ENCODE results near the gene POU2F2.

Gene POU2F2

GRCh38 chr19:42098781-42099180 is 33.5 kb downstream of the POU2F2 start:
- DNase-seq = no peak

DNA sequence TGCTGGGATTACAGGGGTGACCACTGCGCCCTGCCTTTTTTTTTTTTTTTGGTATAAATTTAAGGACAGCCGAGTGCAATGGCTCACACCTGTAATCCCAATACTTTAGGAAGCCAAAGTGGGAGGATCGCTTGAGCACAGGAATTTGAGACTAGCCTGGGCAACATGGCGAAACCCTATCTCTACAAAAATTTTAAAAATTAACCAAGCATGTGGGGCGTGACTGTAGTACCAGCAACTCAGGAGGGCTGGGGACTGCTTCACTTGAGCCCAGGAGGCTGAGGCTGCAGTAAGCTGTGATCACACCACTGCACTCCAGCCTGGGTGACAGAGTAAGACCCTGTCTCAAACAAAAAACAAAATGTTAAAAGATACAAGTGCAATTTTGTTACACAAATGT is 34.8 kb downstream of the POU2F2 start:
- no peak for DNase-seq

DNA sequence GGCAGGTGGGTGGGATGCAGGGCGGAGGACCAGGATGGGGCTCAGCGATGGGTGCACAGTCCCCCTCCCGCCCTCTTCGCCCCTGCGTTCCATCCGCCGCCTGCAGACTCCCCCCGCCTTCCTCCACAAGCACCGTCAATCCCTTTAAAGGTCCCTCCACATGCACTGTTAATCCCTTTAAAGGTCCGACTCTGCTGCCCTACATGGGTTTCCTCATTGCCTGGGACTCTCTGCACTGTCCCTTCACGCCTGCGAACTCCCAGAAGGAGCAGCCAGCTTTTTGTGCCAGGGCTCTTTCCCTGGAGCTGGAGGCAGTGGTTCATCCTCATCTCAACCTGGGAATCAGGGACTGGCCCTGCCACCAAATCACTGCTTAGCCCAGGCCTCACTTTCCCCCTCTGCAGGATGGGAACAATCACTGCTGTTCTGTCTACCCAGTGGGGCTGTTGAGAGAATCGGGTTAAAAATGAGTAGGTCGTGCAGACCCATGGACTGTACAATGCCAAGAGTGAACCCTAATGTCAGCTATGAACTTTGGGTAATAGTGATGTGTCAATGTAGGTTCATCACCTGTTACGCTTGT is 35.9 kb downstream of the POU2F2 start:
- DNase-seq = no peak

DNA sequence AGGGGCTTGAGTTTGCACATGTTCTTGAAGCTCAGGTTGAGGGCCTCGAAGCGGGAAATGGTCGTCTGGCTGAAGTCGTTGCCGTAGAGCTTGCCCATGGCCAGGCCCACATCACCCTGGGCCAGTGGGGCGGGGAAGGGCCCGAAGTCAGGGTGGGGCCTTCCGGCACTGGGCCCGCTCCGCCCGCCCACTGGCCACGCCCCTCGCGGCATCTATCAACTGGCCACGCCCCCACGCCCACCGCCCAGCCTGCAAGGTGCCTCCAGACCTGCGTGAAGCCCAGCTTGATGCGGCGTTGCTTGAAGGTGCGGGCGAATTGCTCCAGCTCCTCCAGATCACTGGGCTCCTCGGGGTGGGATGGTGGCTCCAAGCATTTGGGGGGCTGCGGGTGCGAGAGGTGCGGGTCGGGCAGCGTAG is 36.4 kb downstream of the POU2F2 start:
- DNase-seq = no peak

GRCh38 chr19:42095142-42095813 is 37.0 kb downstream of the POU2F2 start:
- DNase-seq = no peak

GRCh38 chr19:42093926-42094325 is 38.3 kb downstream of the POU2F2 start:
- DNase-seq = no peak

GRCh38 chr19:42093505-42093904 is 38.7 kb downstream of the POU2F2 start:
- no peak for DNase-seq

DNA sequence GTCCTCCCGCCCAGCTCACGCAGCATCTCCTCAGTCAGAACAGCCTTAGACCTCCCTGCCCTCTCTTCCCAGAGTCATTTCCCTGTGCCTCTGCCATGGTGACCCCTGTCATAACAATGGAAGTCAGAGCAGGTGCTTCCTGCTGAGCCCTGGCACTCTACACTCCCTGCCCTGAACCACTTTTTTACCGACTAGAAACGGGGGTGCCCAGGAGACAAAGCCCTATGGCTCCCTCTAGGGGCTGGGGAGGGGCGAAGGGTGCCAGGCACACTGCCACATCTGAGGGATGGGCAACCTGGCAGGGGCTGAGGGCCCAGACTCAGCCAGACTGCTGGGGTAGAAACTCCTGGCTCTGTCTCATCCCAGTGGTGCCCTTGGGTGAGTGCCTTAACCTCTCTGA is 39.9 kb downstream of the POU2F2 start:
- DNase-seq = no peak

DNA sequence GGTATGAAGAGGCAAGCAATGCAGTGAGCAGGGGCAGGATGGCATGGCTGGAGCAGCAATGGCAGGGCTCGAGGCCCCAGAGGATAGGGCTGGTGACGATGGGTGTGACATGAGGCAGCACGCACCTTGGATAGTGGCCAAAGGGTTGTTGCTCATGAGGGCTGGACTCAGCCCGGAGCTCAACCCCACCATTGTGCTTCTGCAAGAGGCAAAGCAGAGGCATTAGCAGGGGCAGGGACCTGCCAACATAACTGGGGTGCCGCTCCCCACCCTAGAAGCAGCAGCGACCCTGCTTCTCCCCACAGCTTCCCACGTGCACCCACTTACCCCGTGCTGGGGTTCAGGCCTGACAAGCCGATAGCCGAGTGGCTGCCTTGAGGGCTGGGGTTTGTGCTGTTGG is 40.5 kb downstream of the POU2F2 start:
- peak; percentile 25 for DNase-seq

DNA sequence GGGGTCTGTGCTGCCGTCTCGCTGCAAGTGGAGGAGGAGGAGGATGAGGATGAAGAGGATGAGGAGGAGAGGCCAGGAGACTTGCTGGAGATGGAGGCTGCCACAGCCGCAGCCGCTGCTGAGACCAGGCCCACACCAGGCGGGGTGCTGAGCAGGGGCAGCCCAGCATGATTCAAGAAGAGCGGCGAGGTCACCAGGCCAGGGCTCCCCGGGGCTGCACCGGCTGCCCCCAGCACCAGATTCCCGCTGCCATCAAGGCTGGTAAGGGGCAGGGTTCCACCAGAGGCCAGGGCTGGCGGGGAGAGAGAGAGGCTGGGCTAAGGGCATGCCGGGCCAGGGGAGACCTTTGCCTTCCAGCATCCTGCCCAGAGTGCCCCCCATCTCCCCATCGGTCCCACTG is 40.9 kb downstream of the POU2F2 start:
- no peak for DNase-seq

DNA sequence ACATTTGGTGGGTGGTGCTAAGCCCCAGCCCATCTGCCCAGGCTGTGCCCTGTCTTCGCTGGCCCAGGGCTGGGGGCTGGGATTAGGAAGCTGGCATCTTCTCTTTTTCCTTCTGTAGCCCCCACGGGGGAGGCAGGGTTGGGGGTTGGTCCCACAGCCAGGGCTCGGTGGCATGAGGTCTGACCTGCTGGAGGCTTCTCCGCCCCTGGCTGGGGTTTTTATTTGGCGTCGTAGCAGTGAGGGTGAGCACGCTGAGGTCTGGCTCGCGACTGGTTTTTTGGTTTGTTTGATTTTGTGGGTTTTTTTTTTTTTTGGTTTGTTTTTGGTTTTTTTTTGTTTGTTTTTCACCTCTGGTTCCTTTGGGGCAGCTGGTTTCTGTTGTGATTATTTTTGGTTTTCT is 41.6 kb downstream of the POU2F2 start:
- DNase-seq = no peak

GRCh38 chr19:42089772-42090171 is 42.5 kb downstream of the POU2F2 start:
- DNase-seq = no peak

DNA sequence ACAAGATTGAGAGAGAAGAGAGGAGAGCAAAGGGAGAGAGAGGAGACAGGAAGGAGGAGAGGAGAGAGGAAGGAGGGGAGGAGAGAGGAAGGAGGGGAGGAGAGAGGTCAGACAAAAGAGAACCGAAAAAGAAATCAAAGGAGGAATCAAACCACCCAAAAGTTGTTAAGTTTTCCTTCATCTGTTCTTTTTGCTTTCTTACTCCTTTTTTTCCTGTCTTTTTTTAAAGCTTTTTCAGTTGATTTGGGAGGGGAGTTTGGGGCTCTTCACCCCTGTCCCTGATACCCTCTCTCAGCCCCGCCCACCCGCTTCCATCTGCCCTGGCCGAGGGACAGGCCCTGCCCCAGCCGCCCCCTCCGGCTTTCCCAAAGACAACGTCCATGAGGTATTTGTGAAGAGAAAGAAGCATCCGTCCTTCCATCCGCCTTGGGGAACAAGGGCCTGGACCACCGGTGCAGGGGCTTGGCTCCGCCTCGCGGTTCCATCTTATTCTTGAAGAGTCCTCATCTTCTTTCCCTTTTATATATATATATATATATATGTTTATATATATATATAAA is 43.0 kb downstream of the POU2F2 start:
- DNase-seq = no peak

DNA sequence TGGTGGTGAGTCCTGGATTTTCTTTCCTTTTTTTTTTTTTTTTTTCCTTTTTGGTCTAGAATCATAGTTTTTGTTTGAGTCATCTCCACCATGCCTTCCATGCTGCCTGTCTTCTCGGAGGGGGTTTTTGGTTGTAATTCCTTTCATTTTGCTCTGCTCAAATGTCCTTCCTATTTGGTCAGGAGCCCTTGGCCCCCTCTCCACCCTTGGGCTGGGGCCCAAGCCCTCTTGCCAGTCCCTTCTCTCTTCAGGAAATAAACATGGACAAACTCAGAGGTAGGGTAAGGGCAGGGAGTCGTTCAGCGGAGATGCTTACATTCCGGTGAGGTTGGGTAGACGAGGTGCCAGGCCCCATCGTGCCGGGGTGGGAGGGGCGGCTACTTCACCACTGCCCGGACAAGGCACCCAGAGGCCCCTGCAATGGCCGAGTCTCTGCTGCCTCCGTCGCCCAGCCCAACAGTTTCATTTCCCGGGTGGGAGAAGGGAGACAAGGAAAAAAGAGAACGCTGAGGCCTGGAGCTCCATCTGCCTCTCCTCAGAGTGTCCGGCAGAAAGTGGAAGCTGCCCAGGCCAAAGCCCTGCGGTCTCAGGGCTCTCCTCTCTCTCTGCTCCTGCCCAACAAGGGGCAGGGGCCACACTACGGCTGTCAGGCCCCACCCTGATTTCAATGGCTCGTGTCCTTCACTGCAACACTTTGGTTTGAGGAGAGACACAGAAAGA is 43.6 kb downstream of the POU2F2 start:
- DNase-seq = peak; percentile 80

DNA sequence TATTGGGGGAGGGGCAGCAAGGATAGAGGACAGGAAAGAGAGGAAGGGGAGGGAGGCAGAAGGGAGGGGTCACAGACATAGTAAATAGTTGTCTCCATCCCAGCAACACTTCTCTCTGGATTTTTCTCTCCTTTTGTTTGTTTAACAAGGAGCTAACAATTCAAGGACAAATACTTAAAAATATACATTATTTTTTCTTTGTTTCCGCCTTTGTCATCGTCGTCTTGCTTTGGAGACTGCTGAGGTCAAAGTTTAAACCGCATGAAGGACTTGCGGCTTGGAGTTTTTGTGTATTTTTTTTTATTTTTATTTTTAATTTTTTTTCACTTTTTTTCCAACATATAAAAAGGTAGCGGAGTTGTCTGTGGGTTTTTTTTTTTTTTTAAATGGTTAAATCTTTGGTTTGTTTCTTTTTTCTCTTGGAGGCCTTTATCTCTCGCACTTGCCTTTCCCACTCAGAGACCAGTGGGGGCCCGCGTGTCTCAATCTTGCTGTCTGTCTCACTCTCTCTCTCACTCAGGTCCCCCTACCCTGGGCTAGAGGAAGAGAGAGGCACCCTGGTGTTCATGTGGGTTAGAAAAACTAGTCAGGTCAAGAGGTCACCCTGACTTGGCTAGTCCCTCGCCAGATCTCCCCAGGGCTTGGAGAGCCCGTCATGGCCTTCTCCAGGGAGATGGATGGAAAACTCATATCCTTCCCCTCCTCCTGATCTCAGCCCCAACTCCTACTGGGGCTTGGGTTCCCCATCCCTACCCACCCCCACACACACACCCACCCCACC is 45.3 kb downstream of the POU2F2 start:
- no peak for DNase-seq

DNA sequence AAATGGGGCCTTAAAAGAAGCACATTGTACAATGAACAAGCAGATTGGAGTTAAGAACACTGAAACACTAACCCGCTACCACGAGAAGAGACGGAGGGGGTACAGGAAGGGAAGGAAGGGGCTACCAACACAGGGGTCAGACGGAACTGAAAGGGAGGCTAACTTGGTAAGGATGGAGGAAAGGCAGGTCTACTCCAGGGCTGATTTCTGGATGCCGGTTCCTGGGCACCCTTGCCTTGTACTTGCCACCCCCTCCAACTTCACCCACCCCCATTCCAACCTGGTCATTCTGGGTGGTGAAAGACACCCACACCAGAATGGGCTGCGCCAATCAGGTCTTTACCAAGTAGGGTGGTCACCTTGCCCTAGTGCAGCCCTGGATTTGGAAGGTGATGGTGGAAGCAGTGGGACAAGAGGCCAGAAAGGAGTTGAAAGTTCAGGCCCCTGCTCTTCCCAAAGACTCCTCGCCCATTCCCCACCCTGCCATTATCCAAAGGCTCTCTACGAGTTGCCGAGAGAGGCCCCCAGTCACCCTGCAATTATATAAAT is 46.0 kb downstream of the POU2F2 start:
- no peak for DNase-seq

- no peak for DNase-seq
These were observed 48.7 kb downstream of the POU2F2 start for GRCh38 chr19:42083537-42083936.

DNA sequence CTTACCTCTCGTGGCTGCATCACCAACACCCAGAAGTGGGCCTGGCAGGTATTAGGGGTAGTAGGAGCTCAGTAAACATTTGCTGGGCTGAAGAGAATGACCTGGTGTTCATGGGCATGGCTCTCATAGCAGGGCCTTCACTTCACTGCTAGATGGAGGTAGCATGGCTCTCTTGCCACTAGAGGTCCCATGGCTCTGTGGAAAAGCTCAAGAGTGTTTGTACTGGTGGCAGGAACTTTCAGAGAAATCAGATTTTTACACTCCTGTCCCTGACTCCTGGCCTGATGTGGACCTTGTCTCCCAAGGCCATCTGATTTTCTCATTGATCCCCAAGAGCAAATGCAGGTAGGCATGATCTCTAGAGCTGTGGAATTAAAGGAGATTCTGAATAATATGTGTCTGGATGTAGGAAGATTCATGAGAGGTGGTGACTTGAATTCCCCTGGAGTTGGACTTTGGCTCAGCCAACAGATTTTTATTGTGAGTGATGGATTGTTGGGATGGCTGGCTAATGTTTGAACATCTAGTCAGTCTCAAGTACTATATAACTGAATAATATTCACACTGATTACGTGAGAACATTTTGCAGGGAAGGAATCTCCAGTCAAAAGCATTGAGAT is 50.6 kb downstream of the POU2F2 start:
- peak; percentile 48 for DNase-seq

DNA sequence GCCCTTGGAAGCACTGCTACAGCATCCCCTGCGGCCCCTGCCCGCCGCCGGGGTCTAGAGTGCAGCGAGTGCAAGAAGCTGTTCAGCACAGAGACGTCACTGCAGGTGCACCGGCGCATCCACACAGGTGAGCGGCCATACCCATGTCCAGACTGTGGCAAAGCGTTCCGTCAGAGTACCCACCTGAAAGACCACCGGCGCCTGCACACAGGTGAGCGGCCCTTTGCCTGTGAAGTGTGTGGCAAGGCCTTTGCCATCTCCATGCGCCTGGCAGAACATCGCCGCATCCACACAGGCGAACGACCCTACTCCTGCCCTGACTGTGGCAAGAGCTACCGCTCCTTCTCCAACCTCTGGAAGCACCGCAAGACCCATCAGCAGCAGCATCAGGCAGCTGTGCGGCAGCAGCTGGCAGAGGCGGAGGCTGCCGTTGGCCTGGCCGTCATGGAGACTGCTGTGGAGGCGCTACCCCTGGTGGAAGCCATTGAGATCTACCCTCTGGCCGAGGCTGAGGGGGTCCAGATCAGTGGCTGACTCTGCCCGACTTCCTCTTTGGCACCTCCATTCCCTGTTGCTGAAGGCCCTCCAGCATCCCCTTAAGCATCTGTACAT is 51.4 kb downstream of the POU2F2 start:
- no peak for DNase-seq

- DNase-seq = no peak
These were observed 52.1 kb downstream of the POU2F2 start for GRCh38 chr19:42079886-42080763.

GRCh38 chr19:42079276-42079669 is 53.0 kb downstream of the POU2F2 start:
- no peak for DNase-seq

Measured in fibroblast of skin of abdomen (primary cell).